HG03439 (cell line): ENCODE data around the gene ARHGEF6.
"Not testable (repeated sequence)": the region's sequence is repeated elsewhere in the genome, so short reads cannot be mapped to it uniquely, and the experiment has no call there.

ENCODE experiments used
- ATAC-seq: cut with Tn5 transposase; IDR thresholded peaks from one replicate; pipeline ENCODE4 v1.9.1; 2021; ENCODE audit warnings: mild to moderate bottlenecking, moderate library complexity; ENCODE audit not compliant: unreplicated experiment

ARHGEF6 gene, protein sequence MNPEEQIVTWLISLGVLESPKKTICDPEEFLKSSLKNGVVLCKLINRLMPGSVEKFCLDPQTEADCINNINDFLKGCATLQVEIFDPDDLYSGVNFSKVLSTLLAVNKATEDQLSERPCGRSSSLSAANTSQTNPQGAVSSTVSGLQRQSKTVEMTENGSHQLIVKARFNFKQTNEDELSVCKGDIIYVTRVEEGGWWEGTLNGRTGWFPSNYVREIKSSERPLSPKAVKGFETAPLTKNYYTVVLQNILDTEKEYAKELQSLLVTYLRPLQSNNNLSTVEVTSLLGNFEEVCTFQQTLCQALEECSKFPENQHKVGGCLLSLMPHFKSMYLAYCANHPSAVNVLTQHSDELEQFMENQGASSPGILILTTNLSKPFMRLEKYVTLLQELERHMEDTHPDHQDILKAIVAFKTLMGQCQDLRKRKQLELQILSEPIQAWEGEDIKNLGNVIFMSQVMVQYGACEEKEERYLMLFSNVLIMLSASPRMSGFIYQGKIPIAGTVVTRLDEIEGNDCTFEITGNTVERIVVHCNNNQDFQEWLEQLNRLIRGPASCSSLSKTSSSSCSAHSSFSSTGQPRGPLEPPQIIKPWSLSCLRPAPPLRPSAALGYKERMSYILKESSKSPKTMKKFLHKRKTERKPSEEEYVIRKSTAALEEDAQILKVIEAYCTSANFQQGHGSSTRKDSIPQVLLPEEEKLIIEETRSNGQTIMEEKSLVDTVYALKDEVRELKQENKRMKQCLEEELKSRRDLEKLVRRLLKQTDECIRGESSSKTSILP

DNA sequence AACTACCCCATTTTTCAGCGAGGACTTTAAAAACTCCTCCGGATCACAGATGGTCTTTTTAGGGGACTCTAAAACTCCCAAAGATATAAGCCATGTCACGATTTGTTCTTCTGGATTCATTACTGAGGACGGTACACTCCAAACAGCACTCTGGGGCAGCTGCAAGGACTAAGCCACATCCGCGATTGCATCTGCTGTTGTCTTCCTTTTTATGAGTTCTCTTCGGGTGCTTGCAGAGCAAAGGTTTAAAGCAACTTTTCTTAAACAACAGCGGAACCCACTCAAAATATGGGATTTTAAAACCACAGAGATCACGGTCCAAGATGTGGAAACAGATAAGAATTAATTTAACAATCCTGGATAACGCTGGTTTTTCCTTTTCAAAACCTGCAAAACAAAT, at the start of gene ARHGEF6:
TSS of gene ARHGEF6 (minus strand) at position 170 of the 400 bp plus-strand sequence. CDS start at position 120, 50 bp downstream.
- no peak for ATAC-seq

DNA sequence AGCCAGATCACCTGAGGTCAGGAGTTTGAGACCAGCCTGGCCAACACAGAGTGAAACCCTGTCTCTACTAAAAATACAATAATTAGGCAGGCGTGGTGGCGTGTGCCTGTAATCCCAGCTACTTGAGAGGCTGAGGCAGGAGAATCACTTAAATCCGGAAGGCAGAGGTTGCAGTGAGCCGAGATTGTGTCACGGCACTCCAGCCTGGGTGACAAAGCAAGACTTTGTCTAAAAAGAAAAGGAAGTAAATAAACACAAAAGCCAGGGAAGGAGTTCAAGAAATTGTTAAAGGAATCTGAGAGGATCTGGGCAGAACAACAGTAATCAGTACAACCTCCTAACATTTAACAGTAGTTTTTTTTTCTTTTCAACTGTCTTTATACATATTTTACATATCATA, 48.7 kb upstream of the ARHGEF6 start:
- no peak for ATAC-seq

DNA sequence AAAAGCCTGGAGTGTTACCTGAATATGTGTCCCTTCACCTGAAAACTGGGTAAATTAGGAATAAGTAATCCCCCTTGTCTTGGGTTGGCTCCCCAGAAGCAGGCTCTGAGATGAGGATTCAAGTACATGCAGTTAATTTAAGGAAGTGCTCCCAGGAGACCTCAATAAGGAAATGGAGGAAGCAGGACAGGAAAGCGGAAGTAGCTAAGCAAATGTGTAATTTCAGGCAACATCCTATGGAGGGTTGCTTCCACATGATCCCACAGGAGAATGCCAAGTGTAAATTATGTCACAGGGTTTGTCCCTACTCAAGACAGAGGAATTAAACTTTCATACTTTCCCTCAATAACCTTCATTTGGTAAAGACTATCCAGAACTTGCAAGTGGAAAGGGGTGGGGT, 48.1 kb upstream of the ARHGEF6 start:
- ATAC-seq, result no peak

DNA sequence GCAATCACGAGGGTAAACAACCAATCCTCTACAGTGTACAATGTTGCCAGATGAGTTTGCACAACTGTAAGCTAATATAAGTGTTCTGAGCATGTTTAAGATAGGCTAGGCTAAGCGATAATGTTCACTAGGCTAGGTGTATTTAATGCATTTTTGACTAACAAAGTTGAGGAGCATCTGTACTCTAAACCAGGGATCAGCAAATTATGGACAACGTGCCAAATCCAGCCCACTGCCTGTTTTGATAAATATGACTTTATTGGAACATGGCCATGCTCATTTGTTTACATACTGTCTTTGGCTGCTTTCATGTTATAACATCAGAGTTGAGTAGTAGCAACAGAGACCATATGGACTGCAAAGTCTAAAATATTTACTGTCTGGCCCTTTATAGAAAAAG, 46.3 kb upstream of the ARHGEF6 start:
- ATAC-seq, result no peak

DNA sequence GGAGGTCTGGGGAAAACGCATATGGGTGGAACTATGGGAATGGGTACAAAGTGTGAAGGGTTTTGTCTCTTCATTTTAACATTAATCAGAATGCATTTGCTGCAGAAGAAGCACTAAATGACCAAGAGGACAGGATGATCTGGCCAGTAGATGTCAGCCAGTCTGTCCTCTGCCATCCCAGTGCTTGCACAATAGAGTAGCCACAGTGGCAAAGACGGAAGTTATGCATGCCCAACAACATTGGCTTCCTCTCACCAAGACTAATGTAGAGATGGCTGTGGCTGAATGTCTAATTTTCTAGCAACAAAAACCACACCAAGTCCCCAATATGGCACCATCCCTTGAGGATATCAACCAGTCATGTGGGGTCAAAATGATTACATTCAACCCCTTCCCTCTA, 45.0 kb upstream of the ARHGEF6 start:
- no peak for ATAC-seq

DNA sequence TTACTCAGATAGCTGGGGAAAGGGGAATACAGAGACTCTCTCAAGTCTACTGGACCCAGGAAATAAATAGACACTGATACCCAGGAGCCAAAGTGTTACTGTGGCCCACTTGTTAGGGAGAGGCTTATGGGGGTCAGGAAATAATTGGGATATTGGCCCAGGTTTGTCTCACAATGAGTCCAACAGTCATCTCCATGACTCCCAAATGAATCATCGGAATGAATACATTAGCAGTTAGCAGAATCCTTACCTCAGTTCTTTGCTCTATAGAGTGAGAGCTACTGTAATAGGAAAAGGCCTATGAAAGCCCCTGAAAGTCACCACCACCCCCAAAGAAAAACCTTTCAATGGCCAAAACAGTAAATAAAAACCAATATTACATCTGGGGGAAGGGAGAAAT, 42.4 kb upstream of the ARHGEF6 start:
- no peak for ATAC-seq

DNA sequence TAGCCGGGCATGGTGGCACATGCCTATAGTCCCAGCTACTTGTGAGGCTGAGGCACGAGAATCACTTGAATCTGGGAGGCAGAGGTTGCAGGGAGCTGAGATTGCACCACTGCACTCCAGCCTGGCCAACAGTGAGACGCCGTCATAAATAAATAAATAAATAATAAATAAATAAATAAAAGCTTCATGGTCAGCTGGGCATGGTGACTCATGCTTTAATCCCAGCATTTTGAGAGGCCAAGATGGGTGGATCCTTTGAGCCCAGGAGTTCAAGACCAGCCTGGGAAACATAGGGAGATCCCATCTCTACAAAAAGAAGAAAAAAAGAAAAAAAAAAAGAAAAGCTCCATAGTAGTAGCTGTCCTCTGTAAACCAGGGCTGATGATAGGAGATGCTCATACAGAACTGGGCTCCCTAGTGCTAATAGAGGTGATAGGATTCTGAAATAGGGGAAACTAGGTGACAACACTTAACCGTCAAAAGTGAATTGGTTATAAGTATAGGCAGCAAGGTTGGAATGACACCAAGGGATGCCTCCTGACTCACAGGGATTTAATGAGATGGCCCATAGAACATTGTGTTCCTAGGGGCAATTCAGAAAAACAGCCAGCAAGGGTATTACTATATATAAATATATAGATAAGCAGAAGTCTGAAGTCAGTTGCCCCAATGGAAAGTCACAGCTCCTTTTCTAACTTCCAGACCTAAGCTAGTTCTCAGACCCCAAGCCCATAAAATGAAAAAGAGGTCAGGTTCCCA, 41.8 kb upstream of the ARHGEF6 start:
- ATAC-seq, result no peak

DNA sequence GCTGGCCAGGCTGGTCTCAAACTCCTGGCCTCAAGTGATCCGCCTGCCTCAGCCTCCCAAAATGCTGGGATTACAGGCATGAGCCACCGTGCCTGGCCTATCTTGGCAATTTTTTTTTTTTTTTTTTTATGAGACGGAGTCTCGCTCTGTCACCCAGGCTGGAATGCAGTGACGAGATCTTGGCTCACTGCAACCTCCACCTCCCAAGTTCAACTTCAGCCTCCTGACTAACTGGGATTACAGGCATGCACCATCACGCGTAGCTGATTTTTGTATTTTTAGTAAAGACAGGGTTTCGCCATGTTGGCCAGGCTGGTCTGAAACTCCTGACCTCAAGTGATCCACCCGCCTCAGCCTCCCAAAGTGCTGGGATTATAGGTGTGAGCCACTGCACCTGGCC, 39.0 kb upstream of the ARHGEF6 start:
- not testable (repeated sequence) for ATAC-seq

DNA sequence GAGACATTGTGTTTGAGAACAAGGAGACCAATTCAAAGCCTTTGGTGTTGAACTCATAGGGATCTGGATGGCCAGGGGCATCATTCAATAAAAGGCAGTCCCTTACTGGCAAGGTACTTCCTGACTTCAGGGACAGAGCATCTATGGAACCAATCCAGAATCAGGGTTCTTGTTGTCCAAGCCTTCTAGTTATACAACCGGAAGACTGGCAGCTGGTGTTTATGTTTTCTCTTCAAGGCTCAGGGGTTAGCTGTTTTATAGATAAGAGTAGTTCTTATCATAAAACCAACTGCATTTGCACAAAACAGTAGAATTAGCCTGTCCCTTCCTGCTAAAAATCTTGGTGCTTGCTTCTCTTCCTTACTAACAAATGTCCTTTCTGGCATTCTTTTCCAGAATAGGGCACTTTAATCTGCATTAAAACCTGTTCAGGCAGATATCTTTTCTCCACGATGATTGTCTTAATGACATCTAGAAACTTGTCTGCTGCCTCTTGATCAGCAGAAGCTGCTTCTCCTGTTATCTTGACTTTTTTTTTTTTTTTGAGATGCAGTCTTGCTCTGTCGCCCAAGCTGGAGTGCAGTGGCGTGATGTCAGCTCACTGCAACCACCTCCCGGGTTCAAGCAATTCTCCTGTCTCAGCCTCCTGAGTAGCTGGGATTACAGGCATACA, 38.4 kb upstream of the ARHGEF6 start:
- no peak for ATAC-seq

DNA sequence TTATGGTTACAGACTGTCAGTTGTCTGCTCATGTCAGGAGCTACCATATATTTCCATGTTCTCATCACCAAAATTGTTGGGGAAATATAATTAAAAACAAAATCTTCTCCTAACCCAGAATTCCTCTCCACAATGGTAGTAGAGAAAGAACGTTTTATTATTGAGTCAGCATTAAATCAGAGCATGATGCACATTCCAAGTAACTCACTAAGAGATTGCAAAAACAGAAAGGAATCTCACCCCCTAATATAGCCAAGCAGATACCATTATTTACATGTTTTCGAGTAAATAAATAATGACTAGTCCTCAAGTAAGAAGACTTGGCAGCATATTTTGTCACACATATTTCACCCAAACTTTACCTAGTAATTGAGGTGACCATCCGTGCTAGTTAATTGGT, 36.2 kb upstream of the ARHGEF6 start:
- no peak for ATAC-seq

DNA sequence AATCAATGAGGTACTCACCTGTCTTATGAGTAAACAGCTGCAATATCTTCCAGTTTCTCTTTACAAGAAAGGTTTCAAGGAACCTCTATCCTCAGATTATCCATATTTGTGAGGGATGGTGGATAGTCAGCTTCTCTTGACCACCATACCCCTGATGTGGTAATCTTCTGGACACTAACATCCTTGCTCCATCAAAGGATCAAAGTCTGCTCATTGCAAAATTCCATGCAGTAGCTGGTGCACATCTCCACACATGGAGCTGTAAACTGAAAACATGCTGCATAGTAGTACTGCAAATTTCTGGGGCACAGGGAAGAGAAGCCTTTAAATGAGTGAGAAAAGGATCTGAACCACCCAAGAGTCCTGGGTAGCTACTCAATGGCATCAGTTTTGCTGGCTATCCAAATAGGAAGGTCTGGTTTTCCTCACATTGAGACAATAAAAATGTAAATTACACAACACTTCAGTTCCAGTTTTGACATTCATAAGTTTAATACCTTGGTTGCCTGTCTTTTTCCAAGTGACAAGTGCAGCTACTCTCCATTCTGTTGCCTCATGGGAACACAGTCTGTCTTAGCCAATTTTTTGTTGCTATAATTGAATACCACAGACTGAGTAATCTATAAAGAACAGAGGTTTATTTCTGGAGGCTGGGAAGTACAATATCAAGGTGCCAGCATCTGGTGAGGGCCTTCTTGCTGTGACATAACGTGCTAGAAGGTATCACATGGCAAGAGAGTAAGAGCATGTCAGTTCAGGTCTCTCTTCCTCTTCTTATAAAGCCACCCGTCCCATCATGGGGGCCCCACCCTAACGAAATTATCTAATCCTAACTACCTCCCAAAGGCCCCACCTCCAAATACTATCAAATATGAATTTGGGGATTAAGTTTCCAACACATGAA, 34.4 kb upstream of the ARHGEF6 start:
- ATAC-seq, result no peak

DNA sequence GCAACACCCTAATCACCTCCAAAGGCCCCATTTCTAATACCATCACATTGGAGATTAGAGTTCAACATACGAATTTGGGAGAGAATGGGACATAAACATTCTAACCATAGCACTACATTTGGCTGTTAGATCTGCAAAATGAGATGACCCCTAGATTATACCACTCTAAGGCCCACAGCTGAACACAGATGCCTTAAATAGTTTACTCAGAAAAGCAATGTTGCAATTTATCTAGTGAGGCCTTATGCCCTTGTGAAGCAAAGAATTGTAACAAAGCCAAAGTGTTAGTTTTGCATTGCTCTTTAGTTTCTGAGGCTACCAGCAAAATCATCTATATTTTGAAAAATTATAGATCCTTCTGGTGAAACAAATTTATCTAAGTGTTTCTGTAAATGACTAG, 31.6 kb upstream of the ARHGEF6 start:
- no peak for ATAC-seq

DNA sequence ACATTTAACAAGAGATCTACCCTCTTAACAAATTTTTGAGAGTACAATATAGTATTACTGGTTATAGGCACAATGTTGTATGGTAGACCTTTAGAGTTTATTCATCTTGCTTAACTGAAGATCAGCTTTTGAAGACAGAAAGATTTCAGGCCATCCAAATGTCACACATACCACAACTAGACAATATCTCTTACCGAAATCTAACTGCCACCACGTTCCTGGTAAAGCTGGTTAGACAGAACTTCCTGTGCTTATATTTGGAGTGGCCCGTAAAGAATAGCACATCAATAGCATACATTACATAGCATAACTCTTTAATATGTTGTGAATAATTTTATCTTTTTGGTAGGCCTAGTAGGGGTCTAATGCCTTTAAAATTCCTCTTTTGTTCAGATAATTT, 29.8 kb upstream of the ARHGEF6 start:
- no peak for ATAC-seq

DNA sequence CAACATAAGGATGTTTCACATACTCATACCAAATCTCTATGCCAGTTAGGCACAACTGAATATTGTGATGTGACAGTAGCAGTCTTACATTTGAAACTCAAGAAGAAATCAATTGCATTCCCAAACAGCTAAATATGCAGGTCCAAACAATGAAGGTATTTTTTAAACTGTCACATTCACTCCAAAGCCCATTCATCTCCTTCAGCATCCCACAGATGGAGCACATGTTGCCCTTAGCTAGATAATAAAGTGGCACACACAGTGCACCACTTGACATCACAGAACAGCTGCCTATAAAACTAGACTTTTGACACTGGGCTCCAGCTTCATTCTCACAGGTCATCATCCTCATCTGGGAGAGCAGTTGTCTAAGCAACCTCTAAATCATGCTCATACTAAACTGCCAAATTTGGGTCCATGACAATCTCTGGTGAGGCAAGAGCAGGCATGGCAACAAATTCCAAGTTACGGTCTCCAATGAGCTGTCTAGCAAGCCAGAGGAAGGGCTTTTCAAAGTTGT, 26.2 kb upstream of the ARHGEF6 start:
- no peak for ATAC-seq

DNA sequence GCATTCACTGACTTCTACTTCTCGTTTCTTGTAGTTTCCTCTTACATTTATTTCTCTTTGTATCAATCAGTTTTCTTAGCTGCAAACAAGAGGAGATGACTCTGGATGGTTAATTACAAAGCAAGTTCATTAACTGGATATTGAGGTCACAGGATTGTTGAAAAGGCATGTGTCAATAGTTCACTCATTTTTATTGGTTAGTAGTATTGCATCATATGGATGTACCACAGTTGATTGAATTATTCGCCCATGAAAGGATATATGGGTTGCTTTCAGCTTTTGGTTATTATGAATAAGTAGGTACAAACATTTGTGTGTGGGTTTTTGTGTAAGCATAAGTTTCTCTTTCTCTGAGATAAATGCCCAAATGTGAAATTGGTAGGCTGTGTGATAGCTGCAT, 21.8 kb upstream of the ARHGEF6 start:
- ATAC-seq, result no peak

DNA sequence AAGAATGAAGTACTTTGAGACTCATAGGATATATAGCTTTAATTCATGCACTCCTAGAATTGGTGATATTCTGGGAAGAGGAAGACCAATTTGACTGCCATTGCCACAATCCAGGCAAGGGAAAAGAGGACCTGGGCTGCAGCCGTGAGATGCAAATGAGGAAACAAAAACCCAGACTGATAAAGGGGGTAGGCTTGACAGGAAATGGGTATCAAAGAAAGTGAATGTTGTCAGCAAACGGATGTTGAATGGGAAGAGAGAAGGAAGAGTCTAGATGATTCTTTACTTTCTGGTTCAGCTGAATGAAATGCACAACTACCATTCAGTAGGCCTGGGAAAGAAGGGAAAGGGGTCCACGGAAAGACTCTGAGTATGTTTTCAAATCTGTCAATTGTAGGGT, 17.1 kb upstream of the ARHGEF6 start:
- no peak for ATAC-seq

DNA sequence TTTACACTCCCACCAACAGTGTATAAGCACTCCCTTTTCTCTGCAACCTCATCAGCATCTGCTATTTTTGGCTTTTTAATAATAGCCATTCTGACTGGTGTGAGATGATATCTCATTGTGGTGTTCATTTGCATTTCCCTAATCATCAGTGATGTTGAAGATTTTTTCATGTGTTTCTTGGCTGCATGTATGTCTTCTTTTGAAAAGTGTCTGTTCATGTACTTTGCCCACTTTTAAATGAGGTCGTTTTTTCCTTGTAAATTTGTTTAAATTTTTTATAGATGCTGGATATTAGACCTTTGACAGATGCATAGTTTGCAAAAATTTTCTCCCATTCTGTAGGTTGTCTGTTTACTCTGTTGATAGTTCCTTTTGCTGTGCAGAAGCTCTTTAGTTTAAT, 14.4 kb upstream of the ARHGEF6 start:
- ATAC-seq, result not testable (repeated sequence)

DNA sequence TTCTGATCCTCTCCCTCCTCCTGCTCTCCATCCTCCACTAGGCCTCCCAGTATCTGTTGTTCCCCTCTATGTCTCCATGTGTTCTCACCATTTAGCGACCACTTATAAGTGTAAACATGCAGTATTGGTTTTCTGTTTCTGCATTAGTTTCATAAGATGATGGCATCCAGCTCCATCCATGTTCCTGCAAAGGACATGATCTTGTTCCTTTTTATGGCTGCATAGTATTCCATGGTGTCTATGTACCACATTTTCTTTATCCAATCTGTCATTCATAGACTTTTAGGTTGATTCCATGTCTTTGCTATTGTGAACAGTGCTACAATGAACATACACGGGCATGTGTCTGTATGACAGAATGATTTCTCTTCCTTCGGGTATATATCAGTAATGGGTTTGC, 13.9 kb upstream of the ARHGEF6 start:
- ATAC-seq, result not testable (repeated sequence)

DNA sequence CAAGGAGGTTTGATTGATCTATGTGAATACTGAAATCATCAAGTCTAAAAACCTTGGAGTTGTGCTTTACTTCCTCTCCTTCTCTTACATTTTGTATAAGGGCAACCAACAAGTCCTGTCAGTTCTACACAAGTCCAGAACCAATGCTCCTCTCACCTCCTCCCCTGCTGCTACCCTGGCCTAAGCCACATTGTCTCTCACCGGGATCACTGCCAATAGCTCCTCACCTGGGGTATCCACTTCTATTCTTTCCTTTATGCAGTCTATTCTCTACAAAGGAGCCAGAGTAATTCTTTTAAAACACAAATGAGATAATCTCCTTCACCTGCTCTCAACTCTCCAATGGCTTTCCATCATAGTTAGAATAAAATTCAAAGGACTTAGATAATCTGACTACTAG, 13.3 kb upstream of the ARHGEF6 start:
- ATAC-seq, result no peak

DNA sequence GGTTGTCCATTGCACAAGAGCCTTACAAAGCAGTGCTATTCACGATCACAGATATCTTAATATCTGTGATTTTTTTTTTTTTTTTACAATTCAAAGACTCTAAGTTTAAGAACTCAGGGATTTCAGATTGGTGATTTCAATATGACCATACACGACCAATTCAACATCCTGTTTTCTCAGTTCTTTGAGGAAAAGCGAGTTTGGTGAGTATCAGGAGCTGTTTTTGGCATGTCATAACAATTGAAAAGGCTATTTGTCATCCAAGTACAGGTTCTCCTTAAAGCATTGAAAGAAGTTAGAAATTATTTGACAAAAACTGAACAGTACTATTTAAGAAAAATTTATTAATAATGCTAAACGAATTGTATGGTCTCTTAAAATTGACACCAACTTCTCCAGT, 9.1 kb upstream of the ARHGEF6 start:
- ATAC-seq, result no peak
